ENCODE measurements around the gene FAM234A.

DNA sequence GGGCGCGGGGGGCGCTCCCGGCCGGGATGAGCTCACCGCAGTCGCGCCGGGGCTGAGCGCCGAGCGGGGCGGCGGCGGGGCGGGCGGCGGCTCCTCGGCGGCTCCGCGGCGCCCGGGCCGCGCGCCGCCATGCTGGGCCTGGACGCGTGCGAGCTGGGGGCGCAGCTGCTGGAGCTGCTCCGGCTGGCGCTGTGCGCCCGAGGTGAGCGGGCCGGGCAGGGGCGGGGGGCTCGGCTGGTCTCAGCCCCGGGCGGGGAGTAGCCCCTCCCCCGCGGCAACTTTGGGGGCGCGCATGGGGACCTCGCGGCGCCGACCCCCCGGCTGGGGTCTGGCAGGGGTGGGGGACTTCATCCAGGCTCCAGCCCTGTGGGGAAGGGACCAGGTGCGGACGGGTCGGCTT lies 45.9 kb downstream of the FAM234A start, which contains the start of gene ARHGDIG:
- no peak for TF ChIP-seq CTCF (IDR thresholded peaks at IDR 0.05)
- TF ChIP-seq POLR2A (IDR thresholded peaks at IDR 0.05) = no peak

Measured in right lobe of liver (tissue), 4 donors.